GM20431 (cell line): ENCODE data around the gene PASK.

Experiments
- in situ Hi-C: fragments of 300-500 bp; cut with MseI, MboI; formaldehyde crosslinking; loops from one replicate; pipeline ENCODE4 v1.15.0; 2020; ENCODE audit warnings: low sequenced_read_pairs; ENCODE audit not compliant: unreplicated experiment

The PASK gene

GRCh38 chr2:241131531-241131930 is 17.7 kb downstream of the PASK start:
- in situ Hi-C loops: no loop called here

- in situ Hi-C loops: no loop called here
Observed at GRCh38 chr2:241130316-241130715, 19.0 kb downstream of the PASK start.

GRCh38 chr2:241129086-241129871 is 20.0 kb downstream of the PASK start:
- in situ Hi-C loops: no loop called here

- in situ Hi-C loops: no loop called here
Observed at GRCh38 chr2:241128266-241128665, 21.0 kb downstream of the PASK start.

- in situ Hi-C loops: no loop called here
Observed at GRCh38 chr2:241126771-241127202, 22.5 kb downstream of the PASK start.

GRCh38 chr2:241126201-241126611 is 23.1 kb downstream of the PASK start:
- in situ Hi-C loops: no loop called here

- in situ Hi-C loops: no loop called here
Observed at GRCh38 chr2:241125626-241126025, 23.6 kb downstream of the PASK start.

GRCh38 chr2:241123816-241124536 is 25.3 kb downstream of the PASK start:
- in situ Hi-C loops: no loop called here

- in situ Hi-C loops: no loop called here
Observed at GRCh38 chr2:241122376-241123002, 26.8 kb downstream of the PASK start.

GRCh38 chr2:241121008-241121407 is 28.3 kb downstream of the PASK start:
- in situ Hi-C loops: no loop called here

GRCh38 chr2:241120440-241120839 is 28.8 kb downstream of the PASK start:
- in situ Hi-C loops: no loop called here

GRCh38 chr2:241118737-241119505 is 30.4 kb downstream of the PASK start:
- in situ Hi-C loops: no loop called here

GRCh38 chr2:241116606-241117560 is 32.4 kb downstream of the PASK start:
- in situ Hi-C loops: no loop called here

GRCh38 chr2:241115361-241115760 is 33.9 kb downstream of the PASK start:
- in situ Hi-C loops: no loop called here

GRCh38 chr2:241114836-241115235 is 34.4 kb downstream of the PASK start:
- in situ Hi-C loops: no loop called here

- in situ Hi-C loops: no loop called here
Observed at GRCh38 chr2:241112592-241112991, 36.7 kb downstream of the PASK start.

GRCh38 chr2:241112046-241112445 is 37.2 kb downstream of the PASK start:
- in situ Hi-C loops: no loop called here

GRCh38 chr2:241111440-241111805 is 37.8 kb downstream of the PASK start:
- in situ Hi-C loops: no loop called here
